NCI-H524 (cell line): ENCODE measurements around the gene KRTAP1-3.
"Not testable (repeated sequence)": the region's sequence is repeated elsewhere in the genome, so short reads cannot be mapped to it uniquely, and the experiment has no call there.

Experiments used
- DNase-seq, 2 experiments: peaks; one replicate each; lab custom pipeline; 2025; lab: John Stamatoyannopoulos, UW

The KRTAP1-3 gene

DNA sequence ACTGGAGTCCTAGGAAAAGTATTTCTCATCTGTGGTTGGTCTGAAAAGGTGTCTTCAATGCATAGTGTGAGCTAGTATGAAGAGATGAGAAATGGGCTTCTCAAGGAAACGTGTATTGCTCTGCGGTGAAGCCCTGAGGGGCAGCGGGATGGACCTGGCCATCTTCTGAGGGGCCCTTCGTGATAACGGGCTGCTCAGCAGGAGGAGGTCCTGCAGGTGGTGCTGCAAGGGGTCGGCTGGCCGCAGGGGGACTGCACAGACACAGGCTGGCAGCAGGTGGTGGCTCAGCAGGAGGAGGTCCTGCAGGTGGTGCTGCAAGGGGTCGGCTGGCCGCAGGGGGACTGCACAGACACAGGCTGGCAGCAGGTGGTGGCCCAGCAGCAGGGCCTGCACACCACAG, 19.9 kb upstream of the KRTAP1-3 start:
- DNase-seq, result not testable (repeated sequence)

DNA sequence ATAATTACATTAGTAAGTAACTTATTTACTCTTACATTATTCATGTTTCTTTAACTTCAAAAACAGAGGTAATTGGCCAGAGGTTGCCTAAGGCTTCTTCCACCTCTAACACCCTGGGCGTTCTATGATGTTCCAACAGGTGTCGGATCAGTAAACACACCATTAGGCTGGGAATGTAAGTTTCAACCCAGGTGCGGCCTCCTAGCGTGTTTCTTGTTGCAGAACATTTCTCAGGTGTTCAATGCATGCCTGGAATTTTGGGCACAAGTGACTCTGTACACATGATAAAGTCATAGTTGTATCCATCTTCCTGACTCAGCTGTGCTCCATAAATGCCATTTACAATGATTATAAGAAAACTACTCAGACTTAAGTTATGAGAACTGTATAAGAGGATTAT, 19.4 kb upstream of the KRTAP1-3 start:
- no peak for DNase-seq

- no peak for DNase-seq
Observed at GRCh38 chr17:41052566-41052965, 17.9 kb upstream of the KRTAP1-3 start.

GRCh38 chr17:41049110-41049509, 14.4 kb upstream of the KRTAP1-3 start:
- no peak for DNase-seq

DNA sequence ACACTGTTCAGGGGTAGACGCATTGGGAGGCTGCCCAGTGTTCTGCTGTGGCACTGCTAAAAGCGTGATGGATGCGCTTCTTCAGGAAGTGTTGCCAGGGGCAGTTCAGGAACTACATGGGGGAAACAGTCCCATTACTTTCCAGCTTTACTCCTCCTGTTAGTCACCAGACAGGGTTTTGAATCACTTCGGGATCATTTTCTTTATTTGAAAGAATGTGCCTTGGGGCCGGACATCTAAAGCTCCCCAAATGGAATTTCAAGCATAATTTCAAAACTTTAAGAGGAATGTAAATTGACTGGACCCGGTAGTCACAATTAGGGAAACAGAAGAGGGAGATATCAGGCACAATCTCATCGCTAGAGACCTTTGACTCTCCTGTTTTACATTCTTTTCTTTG, 13.8 kb upstream of the KRTAP1-3 start:
- DNase-seq, result no peak

GRCh38 chr17:41046735-41047465, 12.2 kb upstream of the KRTAP1-3 start, which contains the start of gene KRTAP2-1:
Gene KRTAP2-1, minus strand, starts transcription at chr17:41047316. Its CDS starts 49 bp downstream, at chr17:41047267.
- not testable (repeated sequence) for DNase-seq

GRCh38 chr17:41042953-41043352, 8.3 kb upstream of the KRTAP1-3 start:
- DNase-seq, result no peak

- DNase-seq, result peak in 1 of 2 experiments; percentile 2
Observed at GRCh38 chr17:41040783-41041571, 6.3 kb upstream of the KRTAP1-3 start, which contains the start of gene KRTAP1-1. Gene KRTAP1-1, minus strand, starts transcription at chr17:41041450. Its CDS starts 53 bp downstream, at chr17:41041397.

DNA sequence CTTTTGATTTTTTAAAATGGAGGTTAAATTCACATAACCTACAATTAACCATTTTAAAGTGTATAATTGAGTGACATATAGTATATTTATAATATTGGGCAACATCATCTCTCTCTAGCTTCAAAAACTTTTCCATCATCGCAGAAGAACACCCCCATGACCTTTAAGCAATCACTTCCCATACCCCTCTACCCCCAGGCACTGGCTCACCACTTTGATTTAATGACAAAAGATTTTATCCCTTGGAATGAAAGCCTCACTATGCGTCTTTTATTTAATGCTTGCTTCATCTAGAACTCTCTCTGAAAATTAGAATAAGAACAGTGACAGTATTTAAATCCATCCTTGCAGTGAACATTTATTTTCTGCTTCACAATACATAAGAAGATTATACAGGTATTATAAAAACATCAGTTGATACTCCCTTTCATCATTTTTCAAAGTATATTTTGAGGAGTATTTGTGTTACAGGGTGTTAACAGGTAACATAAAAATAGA, 3.2 kb upstream of the KRTAP1-3 start:
- no peak for DNase-seq

DNA sequence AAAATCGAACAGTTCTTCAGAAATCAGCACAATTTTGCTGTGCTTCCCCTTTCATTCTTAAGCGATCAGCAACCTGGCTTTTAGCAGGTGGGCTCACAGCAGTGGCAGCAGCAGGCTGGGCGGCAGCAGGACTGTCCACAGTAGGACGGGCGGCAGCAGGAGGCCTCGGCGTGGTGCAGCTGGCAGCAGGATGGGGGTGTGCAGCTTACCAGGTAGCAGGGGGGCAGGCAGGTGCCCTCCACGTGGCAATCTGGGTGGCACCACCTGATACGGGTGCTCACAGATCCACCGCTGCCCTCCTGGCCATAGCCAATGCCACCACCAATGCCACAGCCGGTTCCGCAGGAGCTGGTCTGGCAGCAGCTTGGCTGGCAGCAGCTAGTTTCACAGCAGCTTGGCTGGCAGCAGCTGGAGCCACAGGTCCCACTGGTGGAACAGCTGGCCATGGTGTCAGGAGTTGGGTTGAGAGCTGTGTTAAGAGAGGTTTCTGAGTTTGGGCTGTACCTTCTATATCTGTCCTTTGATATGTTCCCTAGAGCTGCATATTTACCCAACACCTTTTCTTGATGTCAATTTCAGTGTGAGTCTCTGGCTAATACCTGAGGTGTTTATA, 4.9 kb downstream of the KRTAP1-3 start, which contains the start of gene KRTAP1-4:
KRTAP1-4 (minus strand) TSS at position 563 of the 613 bp plus-strand sequence; CDS start at position 446, 117 bp downstream.
- DNase-seq, result no peak

- DNase-seq, result no peak
Observed at GRCh38 chr17:41026715-41027471, 7.8 kb downstream of the KRTAP1-3 start, which contains the start of gene KRTAP1-5. Gene KRTAP1-5, minus strand, starts transcription at chr17:41027208. Its CDS starts 53 bp downstream, at chr17:41027155.

GRCh38 chr17:41024697-41025096, 10.0 kb downstream of the KRTAP1-3 start:
- DNase-seq, result no peak

GRCh38 chr17:41020336-41020735, 14.3 kb downstream of the KRTAP1-3 start:
- DNase-seq, result no peak

DNA sequence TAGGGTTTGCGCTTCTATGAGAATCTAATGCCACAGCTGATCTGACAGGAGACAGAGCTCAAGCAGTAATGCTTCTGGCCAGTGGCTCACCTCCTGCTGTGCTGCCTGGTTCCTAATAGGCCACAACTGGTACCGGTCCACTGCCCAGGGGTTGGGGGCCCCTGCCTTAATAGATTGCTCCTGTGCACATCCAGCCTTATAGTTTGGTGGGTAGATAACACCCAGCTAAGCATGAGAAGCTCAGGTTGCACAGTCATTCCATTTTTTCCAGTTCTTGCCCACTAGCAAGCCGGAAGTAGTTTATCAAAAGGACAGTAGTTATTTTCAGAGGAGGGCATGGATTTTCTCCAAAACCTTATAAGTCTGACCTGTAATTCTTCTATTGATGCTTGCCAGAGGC, 15.3 kb downstream of the KRTAP1-3 start:
- no peak for DNase-seq

DNA sequence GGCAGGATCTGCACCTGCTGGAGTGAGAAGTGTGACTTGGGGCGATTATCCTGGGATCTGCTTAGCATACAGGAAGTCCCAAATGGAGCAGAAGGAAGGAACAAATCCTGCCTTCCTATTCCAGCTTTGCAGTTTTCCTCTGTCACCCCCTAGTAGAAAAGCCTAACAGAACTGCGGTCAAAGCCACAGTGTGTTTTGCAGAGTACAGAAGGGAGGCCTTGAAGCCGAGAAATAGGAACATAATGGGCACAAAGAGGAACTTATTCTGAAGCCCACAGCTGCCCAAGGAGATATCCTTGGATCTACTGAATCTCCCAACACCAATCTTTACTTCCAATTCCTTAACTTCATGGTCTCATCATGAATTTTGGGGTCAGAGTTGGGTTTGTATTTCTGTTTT, 16.1 kb downstream of the KRTAP1-3 start:
- DNase-seq, result no peak

DNA sequence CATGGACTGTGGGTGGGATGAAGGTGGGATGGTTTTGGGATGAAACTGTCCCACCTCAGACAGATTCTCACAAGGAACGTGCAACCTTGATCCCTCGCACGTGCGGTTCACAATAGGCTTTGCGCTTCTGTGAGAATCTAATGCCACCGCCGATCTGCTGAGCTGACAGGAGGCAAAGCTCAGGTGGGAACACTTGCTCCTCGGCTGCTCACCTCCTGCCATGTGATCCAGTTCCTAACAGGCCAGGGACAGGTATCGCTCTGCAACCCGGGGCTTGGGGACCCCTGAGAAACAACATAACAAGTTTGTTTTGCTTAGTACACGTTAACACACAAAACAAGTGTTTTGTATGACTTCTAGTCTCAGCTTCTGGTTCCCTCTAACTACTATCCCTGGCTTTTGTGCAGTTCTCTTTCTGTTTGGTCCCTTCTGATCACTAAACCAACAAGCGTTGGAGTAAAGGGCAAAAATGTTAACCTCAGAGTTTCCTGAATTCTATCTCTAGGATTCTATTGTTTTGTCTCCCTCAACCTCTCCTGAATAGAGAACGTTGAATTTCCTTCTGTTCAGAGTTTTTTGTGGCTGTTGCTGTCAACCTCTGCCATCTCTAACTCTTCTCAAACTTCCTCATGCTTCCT, 18.0 kb downstream of the KRTAP1-3 start:
- DNase-seq, result no peak

DNA sequence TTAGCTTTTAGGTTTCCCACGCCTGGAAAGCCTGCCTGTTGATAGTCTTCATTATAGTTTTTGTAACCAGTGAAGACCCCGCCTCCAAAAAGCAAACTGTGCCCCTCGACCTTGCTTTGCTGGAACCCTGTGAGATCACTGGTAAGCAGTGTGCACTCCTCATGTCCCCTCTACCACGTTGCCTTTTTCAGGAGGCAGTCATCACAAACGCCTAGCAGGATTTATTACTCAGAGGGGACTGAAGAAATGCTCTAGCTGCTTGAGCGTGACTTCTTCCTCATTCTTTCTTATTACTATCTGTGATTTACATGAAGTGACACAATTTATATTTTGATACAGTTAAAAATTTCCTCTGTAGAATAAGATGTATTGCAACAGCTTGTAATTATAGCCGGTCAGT, 19.2 kb downstream of the KRTAP1-3 start:
- DNase-seq, result no peak

DNA sequence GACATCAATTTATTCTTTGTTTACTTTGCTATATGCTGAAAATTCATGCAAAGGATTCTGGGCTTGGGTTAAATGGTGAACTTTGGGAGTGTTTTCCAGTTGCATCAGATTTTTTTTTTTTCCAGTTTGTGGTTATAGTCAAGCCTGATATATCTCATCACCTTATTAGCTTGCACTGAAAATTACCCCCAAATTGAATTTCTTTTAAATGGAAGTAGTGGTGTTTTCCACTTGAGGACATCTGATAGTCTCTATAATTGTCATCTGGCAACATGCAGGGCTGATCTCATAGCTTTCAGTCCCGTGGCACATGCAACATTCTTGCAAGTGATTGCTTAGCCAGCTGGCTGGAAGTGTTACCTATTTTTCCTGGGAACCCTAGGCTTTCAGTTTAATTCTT, 21.1 kb downstream of the KRTAP1-3 start:
- no peak for DNase-seq

DNA sequence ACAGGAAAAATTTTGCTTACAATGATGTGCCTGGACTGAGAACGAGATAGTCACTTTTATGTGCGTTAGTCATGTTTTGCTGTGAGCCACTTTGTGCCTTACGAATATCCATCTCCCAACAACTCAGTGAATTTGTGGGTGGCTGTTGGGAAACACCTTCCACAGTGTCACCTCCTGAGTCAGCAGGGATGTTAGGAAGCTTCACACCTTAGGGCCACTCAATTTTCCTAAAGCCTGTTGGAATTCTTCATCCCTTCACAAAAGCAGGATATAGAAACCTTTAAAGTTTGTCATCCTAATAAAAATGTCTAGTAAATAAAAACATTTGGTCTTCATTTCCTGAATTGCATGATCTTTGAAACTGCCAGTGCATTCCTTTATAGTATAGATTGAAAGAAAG, 21.5 kb downstream of the KRTAP1-3 start:
- no peak for DNase-seq

- no peak for DNase-seq
Observed at GRCh38 chr17:41012326-41013120, 22.2 kb downstream of the KRTAP1-3 start.
